ENCODE results near the gene MOB3C.

- TF ChIP-seq, protein P1, sequence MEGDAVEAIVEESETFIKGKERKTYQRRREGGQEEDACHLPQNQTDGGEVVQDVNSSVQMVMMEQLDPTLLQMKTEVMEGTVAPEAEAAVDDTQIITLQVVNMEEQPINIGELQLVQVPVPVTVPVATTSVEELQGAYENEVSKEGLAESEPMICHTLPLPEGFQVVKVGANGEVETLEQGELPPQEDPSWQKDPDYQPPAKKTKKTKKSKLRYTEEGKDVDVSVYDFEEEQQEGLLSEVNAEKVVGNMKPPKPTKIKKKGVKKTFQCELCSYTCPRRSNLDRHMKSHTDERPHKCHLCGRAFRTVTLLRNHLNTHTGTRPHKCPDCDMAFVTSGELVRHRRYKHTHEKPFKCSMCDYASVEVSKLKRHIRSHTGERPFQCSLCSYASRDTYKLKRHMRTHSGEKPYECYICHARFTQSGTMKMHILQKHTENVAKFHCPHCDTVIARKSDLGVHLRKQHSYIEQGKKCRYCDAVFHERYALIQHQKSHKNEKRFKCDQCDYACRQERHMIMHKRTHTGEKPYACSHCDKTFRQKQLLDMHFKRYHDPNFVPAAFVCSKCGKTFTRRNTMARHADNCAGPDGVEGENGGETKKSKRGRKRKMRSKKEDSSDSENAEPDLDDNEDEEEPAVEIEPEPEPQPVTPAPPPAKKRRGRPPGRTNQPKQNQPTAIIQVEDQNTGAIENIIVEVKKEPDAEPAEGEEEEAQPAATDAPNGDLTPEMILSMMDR (optimal IDR thresholded peaks at IDR 0.05 in 1 of 3, IDR thresholded peaks at IDR 0.05 in 1 of 3, conservative IDR thresholded peaks at IDR 0.05 in 1 of 3; ENCODE audit: extremely low read depth in 1 of 3, insufficient read depth in 2 of 3, low read length in 3 of 3), result no peak
- TF ChIP-seq EZH2 (IDR thresholded peaks at IDR 0.05; ENCODE audit: low read length), result no peak
Observed at GRCh38 chr1:46589529-46589928, 27.1 kb downstream of the MOB3C start.
